Measurements from ENCODE around the gene SLC1A4.

GRCh38 chr2:64967601-64968000 lies 21.6 kb upstream of the SLC1A4 start:
- TF ChIP-seq CTCF (tag by site-specific recombination; IDR thresholded peaks at IDR 0.05): no peak
- no peak for TF ChIP-seq ZNF18 (tag by site-specific recombination; IDR thresholded peaks at IDR 0.05)
- TF ChIP-seq SP3 (tag by site-specific recombination; IDR thresholded peaks at IDR 0.05): no peak
- no peak for TF ChIP-seq ZSCAN23 (tag by site-specific recombination; IDR thresholded peaks at IDR 0.05)
- no peak for TF ChIP-seq REST (tag by site-specific recombination; IDR thresholded peaks at IDR 0.05)
- no peak for TF ChIP-seq ZNF404 (tag by site-specific recombination; IDR thresholded peaks at IDR 0.05)
- no peak for TF ChIP-seq ZNF10 (tag by site-specific recombination; IDR thresholded peaks at IDR 0.05)
- TF ChIP-seq KLF10 (tag by site-specific recombination; IDR thresholded peaks at IDR 0.05): no peak
- no peak for TF ChIP-seq ZBTB20 (tag by site-specific recombination; IDR thresholded peaks at IDR 0.05)
- no peak for TF ChIP-seq ZNF670 (tag by site-specific recombination; IDR thresholded peaks at IDR 0.05; ENCODE audit: low read depth)
- TF ChIP-seq ZNF302 (tag by site-specific recombination; IDR thresholded peaks at IDR 0.05; ENCODE audit: low read depth): no peak

Data from HEK293 (cell line).